GM12874 (cell line): Measurements from ENCODE around the gene OR4X2.

Experiments
- CTCF ChIP-seq: IDR thresholded peaks from 2 replicates; pipeline ENCODE4 v1.5.1; 2011; ENCODE audit warnings: low read depth, mild to moderate bottlenecking, control low read depth, low read length, moderate library complexity; ENCODE audit not compliant: insufficient read depth

Gene OR4X2

GRCh38 chr11:48261600-48261999 is 16.7 kb downstream of the OR4X2 start:
- no peak for TF ChIP-seq CTCF

- no peak for TF ChIP-seq CTCF
These were observed 18.6 kb downstream of the OR4X2 start, which contains the start of gene OR4X1 for GRCh38 chr11:48263423-48263911. OR4X1 (plus strand) TSS chr11:48263861; CDS start chr11:48263861, 0 bp downstream.

- no peak for TF ChIP-seq CTCF
These were observed 25.7 kb downstream of the OR4X2 start for GRCh38 chr11:48270621-48271020.

GRCh38 chr11:48272606-48273005 is 27.7 kb downstream of the OR4X2 start:
- no peak for TF ChIP-seq CTCF
